A549 (cell line): ENCODE measurements around the gene MIER1. TPM values are rescaled to one million over a fixed set of nuclear protein-coding genes. Genes with fewer than 3 reads are reported as not detected.
A peak's percentile ranks its signal among the peaks of the same experiment; 100 is the strongest.

Experiments
- ATAC-seq, 2 experiments: fragments of 200-7000 bp in 1 of 2; fragments of >200 bp in 1 of 2; cut with Nextera tagmentation in 1 of 2; cut with Tn5 transposase in 1 of 2; 3 replicates each; pipeline versions ENCODE4 v1.8.0 to v1.9.1; 2018 to 2020; ENCODE audit warnings: mild to moderate bottlenecking in 1 of 2, moderate library complexity in 1 of 2
- CTCF ChIA-PET: fragments of 300-600 bp; sonication (Branson Sonifier 250); formaldehyde crosslinking; extraction: SDS; loops from one replicate; lab custom pipeline; 2021; ENCODE audit warnings: antibody characterized with exemption, inconsistent platforms; lab: Yijun Ruan, JAX
- POLR2A ChIA-PET: fragments of 350-600 bp; formaldehyde crosslinking; extraction: SDS; loops from one replicate; lab custom pipeline; 2021; ENCODE audit warnings: antibody characterized with exemption, inconsistent platforms; lab: Yijun Ruan, JAX
- DNase-seq, 2 experiments: peaks; one replicate each; pipeline versions ENCODE4 v3.0.0 to v3.0.0-alpha.2; 2011 to 2016; ENCODE audit warnings: low read depth in 1 of 2, low spot score in 1 of 2
- FAIRE-seq: peaks from 2 replicates; lab custom pipeline; 2011; peaks lifted over from hg19 to GRCh38; lab: Jason Lieb, UNC
- H3K27ac ChIP-seq, 2 experiments: fragments of >200 bp; sonication (Bioruptor Twin); formaldehyde crosslinking; 3 replicates each; pipeline ENCODE4 v1.5.1; 2016 to 2017
- H3K4me1 ChIP-seq: fragments of >200 bp; sonication (Bioruptor Twin); formaldehyde crosslinking; 3 replicates; pipeline ENCODE4 v1.6.1; 2016
- H3K4me2 ChIP-seq: fragments of >200 bp; sonication (Bioruptor Twin); formaldehyde crosslinking; 3 replicates; pipeline ENCODE4 v1.6.1; 2016
- H3K4me3 ChIP-seq: fragments of >200 bp; sonication (Bioruptor Twin); formaldehyde crosslinking; 3 replicates; pipeline ENCODE4 v1.5.1; 2016
- H3K9me3 ChIP-seq: fragments of >200 bp; sonication (Bioruptor Twin); formaldehyde crosslinking; 3 replicates; pipeline ENCODE4 v1.6.1; 2016
- CBX8 ChIP-seq: fragments of 200-600 bp; sonication (generic); IDR thresholded peaks from 2 replicates; pipeline ENCODE4 v1.6.1; 2016
- EHF ChIP-seq: fragments of 250-450 bp; sonication (Bioruptor Pico); IDR thresholded peaks from 2 replicates; pipeline ENCODE4 v1.5.0; 2020; ENCODE audit warnings: mild to moderate bottlenecking
- FOSL2 ChIP-seq, 2 experiments: fragments of 450-650 bp in 1 of 2; fragments of >200 bp in 1 of 2; sonication (Bioruptor Twin) in 1 of 2; formaldehyde crosslinking; IDR thresholded peaks; 2 replicates each; pipeline versions ENCODE4 v1.5.0 to v1.6.1; 2016 to 2020; ENCODE audit warnings: mild to moderate bottlenecking in 1 of 2, moderate library complexity in 1 of 2
- GATA3 ChIP-seq: IDR thresholded peaks from 2 replicates; pipeline ENCODE4 v1.6.1; 2012; ENCODE audit warnings: borderline replicate concordance
- HDAC2 ChIP-seq: fragments of 200-600 bp; sonication (generic); IDR thresholded peaks from 2 replicates; pipeline ENCODE4 v1.6.1; 2016
- HOXA7 ChIP-seq: fragments of 250-450 bp; sonication (Bioruptor Pico); IDR thresholded peaks from 2 replicates; pipeline ENCODE4 v1.5.0; 2020; ENCODE audit warnings: mild to moderate bottlenecking, moderate library complexity
- HOXB5 ChIP-seq: fragments of 250-450 bp; sonication (Bioruptor Pico); IDR thresholded peaks from 2 replicates; pipeline ENCODE4 v1.5.0; 2020; ENCODE audit warnings: mild to moderate bottlenecking, moderate library complexity
- JUN ChIP-seq, 2 experiments: fragments of >200 bp; sonication (Bioruptor Twin); formaldehyde crosslinking; IDR thresholded peaks; 2 replicates in 1 of 2; 3 replicates in 1 of 2; pipeline ENCODE4 v1.6.1; 2016 to 2017
- KDM1A ChIP-seq: fragments of 200-600 bp; sonication (generic); IDR thresholded peaks from 2 replicates; pipeline ENCODE4 v1.6.1; 2016; ENCODE audit warnings: low read depth, mild to moderate bottlenecking
- MYC ChIP-seq: IDR thresholded peaks from 2 replicates; pipeline ENCODE4 v1.6.1; 2012; ENCODE audit warnings: mild to moderate bottlenecking, inconsistent platforms, low read length, improper control_type of control experiment, borderline replicate concordance
- NR3C1 ChIP-seq: fragments of >200 bp; sonication (Bioruptor Twin); formaldehyde crosslinking; IDR thresholded peaks from 3 replicates; pipeline ENCODE4 v1.6.1; 2017
- PHF8 ChIP-seq: fragments of 200-600 bp; sonication (generic); IDR thresholded peaks from 2 replicates; pipeline ENCODE4 v1.6.1; 2016; ENCODE audit warnings: low read depth, mild to moderate bottlenecking, antibody characterized with exemption, moderate library complexity, borderline replicate concordance
- POLR2A ChIP-seq: IDR thresholded peaks from 2 replicates; pipeline ENCODE4 v1.6.1; 2012; ENCODE audit warnings: mild to moderate bottlenecking, low read length
- RFX5 ChIP-seq: fragments of 450-650 bp; IDR thresholded peaks from 2 replicates; pipeline ENCODE4 v1.7.1; 2014; ENCODE audit warnings: antibody characterized with exemption, mild to moderate bottlenecking, moderate library complexity
- RNF2 ChIP-seq: fragments of 200-600 bp; sonication (generic); IDR thresholded peaks from 2 replicates; pipeline ENCODE4 v1.6.1; 2016; ENCODE audit warnings: low read depth, mild to moderate bottlenecking, antibody characterized with exemption, moderate library complexity, borderline replicate concordance
- SREBF2 ChIP-seq: fragments of 450-650 bp; IDR thresholded peaks from 2 replicates; pipeline ENCODE4 v1.6.1; 2014; ENCODE audit warnings: mild to moderate bottlenecking, moderate library complexity
- TFCP2L1 ChIP-seq: fragments of 250-450 bp; sonication (Bioruptor Pico); IDR thresholded peaks from 2 replicates; pipeline ENCODE4 v1.5.0; 2021; ENCODE audit warnings: mild to moderate bottlenecking
- ZNF302 ChIP-seq: fragments of 250-450 bp; sonication (Bioruptor Pico); IDR thresholded peaks from 2 replicates; pipeline ENCODE4 v1.9.0; 2021; ENCODE audit warnings: inconsistent platforms, mild to moderate bottlenecking, moderate library complexity
- WGBS: methylation state at CpG from one replicate; pipeline ENCODE4 v1.1.6; 2017; ENCODE audit errors: missing lambda C conversion rate; 5-methylcytosine and 5-hydroxymethylcytosine counted together
- polyA minus RNA-seq: library from RNA; depleted of rRNA, polyadenylated mRNA; stranded (reverse); fragments of >200 nt; gene quantifications from 2 replicates; pipeline ENCODE4 v1.2.3, GENCODE V29; 2011; rRNA and poly(A)+ RNA removed
- polyA plus RNA-seq, 4 experiments: library from polyadenylated mRNA; depleted of rRNA in 3 of 4; stranded (reverse); fragments of >200 nt; fragmentation: RNase III in 1 of 4; extraction: RNeasy Plus Mini Kit Qiagen cat#74134 plus additional on column Dnase treatment in 1 of 4; gene quantifications; 2 replicates in 3 of 4; 3 replicates in 1 of 4; pipeline ENCODE4 v1.2.3, GENCODE V29; 2011 to 2017
- TF ChIP-seq, protein P1 (sequence below): fragments of >200 bp; sonication (Bioruptor Twin); formaldehyde crosslinking; IDR thresholded peaks from 2 replicates; pipeline ENCODE4 v1.6.1; 2016
- TF ChIP-seq, protein P2 (sequence below): fragments of >200 bp; sonication (Bioruptor Twin); formaldehyde crosslinking; IDR thresholded peaks from 3 replicates; pipeline ENCODE4 v1.6.1; 2016
- TF ChIP-seq, protein P3 (sequence below): fragments of 250-450 bp; sonication (Bioruptor Pico); IDR thresholded peaks from 2 replicates; pipeline ENCODE4 v1.5.0; 2020; ENCODE audit warnings: low read depth, mild to moderate bottlenecking, moderate library complexity
- TF ChIP-seq, protein P4 (sequence below): fragments of 250-450 bp; sonication (Bioruptor Pico); IDR thresholded peaks from 2 replicates; pipeline ENCODE4 v1.5.0; 2021; ENCODE audit warnings: mild to moderate bottlenecking, moderate library complexity, borderline replicate concordance

Gene MIER1
- polyA plus RNA-seq (2011; rRNA removed) (13.1 and 22.6 TPM in 2 replicates), polyA plus RNA-seq (2017; fragmentation: RNase III; extraction: RNeasy Plus Mini Kit Qiagen cat#74134 plus additional on column Dnase treatment) (11.9 to 13.5 TPM (median 12.2 TPM) in 3 replicates), polyA minus RNA-seq (11.1 and 11.4 TPM in 2 replicates)
- polyA plus RNA-seq (2012; cell fraction: cytosol; rRNA removed), result 2.5 and 2.8 TPM in 2 replicates
- 1.4 and 2.4 TPM in 2 replicates for polyA plus RNA-seq (2012; cell fraction: nucleus; rRNA removed)

DNA sequence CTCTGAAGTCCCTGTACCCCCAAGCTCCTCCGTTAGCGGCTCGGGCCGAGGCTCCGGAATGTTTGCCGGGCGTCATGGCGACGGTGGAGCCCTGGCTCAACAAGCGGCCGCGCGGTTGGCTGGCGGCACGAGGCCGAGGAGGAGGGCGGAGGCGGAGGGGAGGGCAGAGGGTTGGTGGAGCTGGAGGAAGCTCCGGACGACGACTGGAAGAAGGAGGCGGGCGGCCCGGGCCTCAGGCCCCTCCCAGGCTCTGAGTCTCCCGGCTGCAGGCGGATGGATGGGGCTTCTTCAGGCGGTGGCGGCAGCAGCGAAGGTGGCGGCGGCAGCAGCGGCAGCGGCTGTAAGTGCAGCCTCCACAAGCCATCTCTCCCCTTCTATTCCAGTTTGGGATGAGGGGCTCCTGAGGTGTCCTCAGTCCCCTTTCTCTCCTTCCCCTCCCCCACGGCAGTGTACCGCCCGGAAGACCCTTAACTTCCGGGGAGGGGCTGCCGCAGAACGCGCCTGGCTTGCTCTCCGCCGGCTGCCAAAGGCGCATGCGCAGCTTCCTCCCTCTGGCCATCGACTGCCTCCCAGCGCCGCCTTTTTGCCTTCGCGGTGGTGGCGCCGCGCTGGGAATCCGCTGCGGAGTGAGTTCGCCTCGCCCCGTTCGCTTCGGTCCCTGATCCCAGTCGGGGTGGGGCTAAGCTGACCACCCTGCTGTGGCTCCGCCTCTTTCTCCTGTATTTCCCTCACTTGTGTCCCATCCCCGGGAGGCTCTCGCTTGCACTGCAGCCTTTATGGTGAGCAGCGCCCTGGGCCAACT is at the start of gene MIER1, which contains the start of gene DNAI4:
TSS of gene MIER1 (plus strand) at position 235 of the 802 bp plus-strand sequence. CDS start at position 274, 39 bp downstream.
TSS of gene DNAI4 (minus strand) at position 101 of the 802 bp plus-strand sequence. CDS start at position 76, 25 bp downstream.
- no peaks in the 10 kb centered on the region for H3K9me3 ChIP-seq
- no peak for FAIRE-seq
- H3K4me2 ChIP-seq, result peak within 1 kb of the TSS; percentile 95
- H3K4me1 ChIP-seq, result peaks cover 42% of the 10 kb centered on the region
- peak; percentile 94 to 96 for ATAC-seq
- DNase-seq, result peak; percentile 89 to 97
- H3K4me3 ChIP-seq, result peak within 1 kb of the TSS; percentile 83
- whole genome bisulfite sequencing, result 4% methylated on average over 5 of the region's 64 CpGs
- ChIA-PET POLR2A (interaction anchor here (0.8 to 2.2 kb wide), 8 partner anchors 9 to 224 kb away, joined by 3 to 12 read pairs (median 5); partner anchors contain the start of gene SLC35D1), CTCF (interaction anchor here (0.9 to 2.4 kb wide), 5 partner anchors 9 to 172 kb away, joined by 3 to 5 read pairs (median 5); no protein-coding TSS in a partner anchor)
- H3K27ac ChIP-seq, result peak within 1 kb of the TSS; percentile 93 to 96
- TF ChIP-seq SREBF2, result no peak
- TF ChIP-seq, protein P1, sequence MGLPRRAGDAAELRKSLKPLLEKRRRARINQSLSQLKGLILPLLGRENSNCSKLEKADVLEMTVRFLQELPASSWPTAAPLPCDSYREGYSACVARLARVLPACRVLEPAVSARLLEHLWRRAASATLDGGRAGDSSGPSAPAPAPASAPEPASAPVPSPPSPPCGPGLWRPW, result no peak
- TF ChIP-seq PHF8, result peak; percentile 8; the same call in 1 of the 2 replicates
- peak; percentile 12; the same call in 1 of the 2 replicates for TF ChIP-seq GATA3
- TF ChIP-seq TFCP2L1, result no peak
- TF ChIP-seq POLR2A, result peak; percentile 54
- TF ChIP-seq EHF, result no peak
- TF ChIP-seq JUN (IDR thresholded peaks at IDR 0.05), result peak; percentile 58 to 78; a peak in 3 of 5 replicates
- TF ChIP-seq, protein P2, sequence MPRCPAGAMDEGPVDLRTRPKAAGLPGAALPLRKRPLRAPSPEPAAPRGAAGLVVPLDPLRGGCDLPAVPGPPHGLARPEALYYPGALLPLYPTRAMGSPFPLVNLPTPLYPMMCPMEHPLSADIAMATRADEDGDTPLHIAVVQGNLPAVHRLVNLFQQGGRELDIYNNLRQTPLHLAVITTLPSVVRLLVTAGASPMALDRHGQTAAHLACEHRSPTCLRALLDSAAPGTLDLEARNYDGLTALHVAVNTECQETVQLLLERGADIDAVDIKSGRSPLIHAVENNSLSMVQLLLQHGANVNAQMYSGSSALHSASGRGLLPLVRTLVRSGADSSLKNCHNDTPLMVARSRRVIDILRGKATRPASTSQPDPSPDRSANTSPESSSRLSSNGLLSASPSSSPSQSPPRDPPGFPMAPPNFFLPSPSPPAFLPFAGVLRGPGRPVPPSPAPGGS, result peak; percentile 23; the same call in 1 of the 3 replicates
- TF ChIP-seq, protein P3, sequence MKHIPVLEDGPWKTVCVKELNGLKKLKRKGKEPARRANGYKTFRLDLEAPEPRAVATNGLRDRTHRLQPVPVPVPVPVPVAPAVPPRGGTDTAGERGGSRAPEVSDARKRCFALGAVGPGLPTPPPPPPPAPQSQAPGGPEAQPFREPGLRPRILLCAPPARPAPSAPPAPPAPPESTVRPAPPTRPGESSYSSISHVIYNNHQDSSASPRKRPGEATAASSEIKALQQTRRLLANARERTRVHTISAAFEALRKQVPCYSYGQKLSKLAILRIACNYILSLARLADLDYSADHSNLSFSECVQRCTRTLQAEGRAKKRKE (CRISPR knock-in tag), result no peak

DNA sequence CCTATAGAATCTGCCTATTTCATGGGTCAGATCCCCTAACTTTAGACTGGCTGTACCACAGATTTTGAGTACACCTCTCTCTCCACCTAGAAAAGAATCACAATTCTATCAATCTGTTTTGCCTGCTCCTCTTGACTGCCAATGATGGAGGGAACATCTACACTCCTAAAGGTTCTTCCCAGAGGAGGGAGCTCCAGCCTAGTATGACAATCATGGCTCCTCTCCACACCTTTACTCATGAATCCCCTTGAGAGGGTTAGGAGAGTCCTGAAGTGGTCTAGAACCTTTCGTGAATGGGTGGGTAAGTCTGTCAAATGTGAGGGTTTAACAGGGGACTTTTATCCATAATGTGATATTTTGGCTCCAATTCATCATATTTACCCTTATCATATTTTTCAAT is 48.1 kb upstream of the MIER1 start:
- 7% methylated on average over 1 of the region's 1 CpG for WGBS
- no peak for ATAC-seq
- Histone ChIP-seq H3K4me3 (no peak overlapping the region), H3K4me1 (no peaks in the 10 kb centered on the region), H3K9me3 (no peaks in the 10 kb centered on the region), H3K4me2 (no peak overlapping the region)
- POLR2A ChIA-PET, result no interaction called here
- TF ChIP-seq RFX5, result no peak
- TF ChIP-seq, protein P4, sequence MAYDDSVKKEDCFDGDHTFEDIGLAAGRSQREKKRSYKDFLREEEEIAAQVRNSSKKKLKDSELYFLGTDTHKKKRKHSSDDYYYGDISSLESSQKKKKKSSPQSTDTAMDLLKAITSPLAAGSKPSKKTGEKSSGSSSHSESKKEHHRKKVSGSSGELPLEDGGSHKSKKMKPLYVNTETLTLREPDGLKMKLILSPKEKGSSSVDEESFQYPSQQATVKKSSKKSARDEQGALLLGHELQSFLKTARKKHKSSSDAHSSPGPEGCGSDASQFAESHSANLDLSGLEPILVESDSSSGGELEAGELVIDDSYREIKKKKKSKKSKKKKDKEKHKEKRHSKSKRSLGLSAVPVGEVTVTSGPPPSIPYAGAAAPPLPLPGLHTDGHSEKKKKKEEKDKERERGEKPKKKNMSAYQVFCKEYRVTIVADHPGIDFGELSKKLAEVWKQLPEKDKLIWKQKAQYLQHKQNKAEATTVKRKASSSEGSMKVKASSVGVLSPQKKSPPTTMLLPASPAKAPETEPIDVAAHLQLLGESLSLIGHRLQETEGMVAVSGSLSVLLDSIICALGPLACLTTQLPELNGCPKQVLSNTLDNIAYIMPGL (CRISPR knock-in tag), result no peak
- TF ChIP-seq ZNF302 (CRISPR knock-in tag), result no peak
- no peak for TF ChIP-seq FOSL2 (IDR thresholded peaks at IDR 0.05)
- TF ChIP-seq FOSL2 (CRISPR knock-in tag; IDR thresholded peaks at IDR 0.05), result no peak
- TF ChIP-seq NR3C1, result no peak
- no peak for TF ChIP-seq HDAC2
- no peak for TF ChIP-seq HOXA7 (CRISPR knock-in tag)
- TF ChIP-seq EHF, result no peak
- TF ChIP-seq, protein P3 (CRISPR knock-in tag), result no peak
- TF ChIP-seq RNF2, result no peak
- no peak for TF ChIP-seq GATA3
- TF ChIP-seq POLR2A, result no peak
- TF ChIP-seq, protein P2, result no peak
- TF ChIP-seq MYC, result no peak
- TF ChIP-seq HOXB5 (CRISPR knock-in tag), result no peak
- TF ChIP-seq CBX8, result no peak
- no peak for TF ChIP-seq KDM1A
- TF ChIP-seq, all 56 proteins: peak for 0
- FAIRE-seq (no peak), DNase-seq (no peak)
- CTCF ChIA-PET, result no interaction called here
- no peak overlapping the region for H3K27ac ChIP-seq
